ENCODE results near the gene TNRC6C. TPM values are rescaled to one million over a fixed set of nuclear protein-coding genes. Genes with fewer than 3 reads are reported as not detected.

TNRC6C gene
- total RNA-seq, 4 donors from 2014 or later, result 9.1 to 32.7 (median 14.3) TPM

GRCh38 chr17:78140169-78141051 is 181.9 kb downstream of the TNRC6C start:
- TF ChIP-seq POLR2A (IDR thresholded peaks at IDR 0.05) (peak in 1 of 2 donors; percentile 57), CTCF (IDR thresholded peaks at IDR 0.05) (no peak)
- Histone ChIP-seq H3K27ac (peak overlapping the region in 1 of 3 donors; percentile 39), H3K4me1 (peaks cover 25 to 43% of the 10 kb centered on the region in 2 donors), H3K9me3 (no peaks in the 10 kb centered on the region), H3K4me3 (replicated peaks in 1 of 3) (no peak overlapping the region), H3K36me3 (no peaks in the 10 kb centered on the region), H3K27me3 (no peaks in the 10 kb centered on the region)
- DNase-seq, result peak; percentile 73 to 79
- intact Hi-C loops (cut with DNase I), result no loop called here
- 36 to 38% methylated on average over 25 to 34 of the region's 58 CpGs for WGBS, 2 donors

GRCh38 chr17:78141437-78142118 is 183.1 kb downstream of the TNRC6C start:
- TF ChIP-seq CTCF (IDR thresholded peaks at IDR 0.05), result no peak
- TF ChIP-seq POLR2A (IDR thresholded peaks at IDR 0.05), result no peak
- H3K9me3 ChIP-seq, result no peaks in the 10 kb centered on the region
- no peaks in the 10 kb centered on the region for H3K36me3 ChIP-seq
- H3K4me1 ChIP-seq, result peaks cover 26 to 44% of the 10 kb centered on the region in 2 donors
- peak overlapping the region in 1 of 3 donors; percentile 39 for H3K27ac ChIP-seq
- intact Hi-C loops (cut with DNase I), result no loop called here
- no peaks in the 10 kb centered on the region for H3K27me3 ChIP-seq
- DNase-seq, result no peak
- WGBS, 2 donors, result 67 to 80% methylated on average over 5 to 14 of the region's 20 CpGs
- no peak overlapping the region for H3K4me3 ChIP-seq (replicated peaks in 1 of 3)

GRCh38 chr17:78142119-78142861 is 183.8 kb downstream of the TNRC6C start:
- WGBS, 2 donors, result 71 to 92% methylated on average over 12 to 16 of the region's 16 CpGs
- TF ChIP-seq CTCF (IDR thresholded peaks at IDR 0.05) (no peak), POLR2A (IDR thresholded peaks at IDR 0.05) (no peak)
- Histone ChIP-seq H3K27ac (no peak overlapping the region), H3K36me3 (no peaks in the 10 kb centered on the region), H3K9me3 (no peaks in the 10 kb centered on the region), H3K4me3 (replicated peaks in 1 of 3) (no peak overlapping the region), H3K4me1 (peaks cover 26 to 44% of the 10 kb centered on the region in 2 donors), H3K27me3 (no peaks in the 10 kb centered on the region)
- peak; percentile 91 to 92 for DNase-seq
- intact Hi-C loops (cut with DNase I), result no loop called here

GRCh38 chr17:78143214-78144146 is 185.0 kb downstream of the TNRC6C start:
- Histone ChIP-seq H3K4me3 (replicated peaks in 1 of 3) (no peak overlapping the region), H3K4me1 (peaks cover 26 to 44% of the 10 kb centered on the region in 2 donors), H3K27me3 (no peaks in the 10 kb centered on the region), H3K9me3 (no peaks in the 10 kb centered on the region), H3K36me3 (no peaks in the 10 kb centered on the region), H3K27ac (peak overlapping the region; percentile 17 to 80 (median 68))
- intact Hi-C loops (cut with DNase I), result no loop called here
- WGBS, 2 donors, result 85 to 88% methylated on average over 18 of the region's 21 CpGs
- no peak for DNase-seq
- no peak for TF ChIP-seq CTCF (IDR thresholded peaks at IDR 0.05)
- no peak for TF ChIP-seq POLR2A (IDR thresholded peaks at IDR 0.05)
